Panc1 (cell line): ENCODE measurements around the gene APRT. TPM values are rescaled to one million over a fixed set of nuclear protein-coding genes. Genes with fewer than 3 reads are reported as not detected.

Experiments used
- ATAC-seq: fragments of 200-7000 bp; cut with Tn5 transposase; 2 replicates; pipeline ENCODE4 v1.9.1; 2020; ENCODE audit warnings: mild to moderate bottlenecking, moderate library complexity
- BruUV-seq: library from RNA; stranded (reverse); fragments of 400-500 nt; replicated peaks from 2 replicates; lab custom pipeline; 2021; lab: Mats Ljungman, UMichigan
- CTCF ChIA-PET: fragments of 300-600 bp; sonication (Branson Sonifier 250); formaldehyde crosslinking; loops from one replicate; lab custom pipeline; 2022; ENCODE audit warnings: antibody characterized with exemption; lab: Charles Lee
- POLR2A ChIA-PET: fragments of 300-600 bp; sonication (Branson Sonifier 250); formaldehyde crosslinking; loops from one replicate; lab custom pipeline; 2022; ENCODE audit warnings: antibody characterized with exemption; lab: Charles Lee
- DNase-seq: peaks from one replicate; pipeline ENCODE4 v3.0.0-alpha.2; 2010; ENCODE audit warnings: low read depth, low spot score
- H3K27ac ChIP-seq: 2 replicates; pipeline ENCODE4 v1.5.1; 2011; ENCODE audit warnings: mild to moderate bottlenecking, low read length, inconsistent platforms
- H3K27me3 ChIP-seq: fragments of 200-500 bp; sonication (Bioruptor generic); 2 replicates; pipeline ENCODE4 v1.6.0; 2014; ENCODE audit warnings: low read length, inconsistent platforms; ENCODE audit not compliant: control insufficient read depth, insufficient read depth
- H3K36me3 ChIP-seq: fragments of 200-500 bp; sonication (Bioruptor generic); 2 replicates; pipeline ENCODE4 v1.5.1; 2014; ENCODE audit warnings: inconsistent platforms, mild to moderate bottlenecking, low read length, moderate library complexity; ENCODE audit not compliant: control insufficient read depth, insufficient read depth
- H3K4me1 ChIP-seq: 2 replicates; pipeline ENCODE4 v1.5.1; 2011; ENCODE audit warnings: inconsistent platforms, mild to moderate bottlenecking, low read length, moderate library complexity; ENCODE audit not compliant: control insufficient read depth, insufficient read depth
- H3K4me3 ChIP-seq, 2 experiments: 2 replicates each; pipeline ENCODE4 v1.5.1; 2011 to 2012; ENCODE audit warnings: low read depth in 2 of 2, low read length in 2 of 2, mild to moderate bottlenecking in 2 of 2, inconsistent platforms in 1 of 2, moderate library complexity in 1 of 2
- H3K9me3 ChIP-seq: fragments of 200-500 bp; sonication (Bioruptor generic); 2 replicates; pipeline ENCODE4 v1.5.1; 2014; ENCODE audit warnings: low read depth, mild to moderate bottlenecking, inconsistent platforms, low read length, moderate library complexity; ENCODE audit not compliant: control insufficient read depth, insufficient read depth
- POLR2AphosphoS5 ChIP-seq: IDR thresholded peaks from 2 replicates; pipeline ENCODE4 v1.6.1; 2012; ENCODE audit warnings: mild to moderate bottlenecking, low read depth, low read length, moderate library complexity
- SIN3A ChIP-seq: IDR thresholded peaks from 2 replicates; pipeline ENCODE4 v1.6.1; 2012; ENCODE audit warnings: low read depth, mild to moderate bottlenecking, low read length, moderate library complexity, borderline replicate concordance; ENCODE audit not compliant: insufficient read depth
- TCF7L2 ChIP-seq: IDR thresholded peaks from 2 replicates; pipeline ENCODE4 v1.6.1; 2011; ENCODE audit warnings: mild to moderate bottlenecking, low read depth, low read length, inconsistent platforms
- in situ Hi-C: cut with HindIII; loops from 2 replicates; pipeline ENCODE4 v1.10.0; 2016; ENCODE audit warnings: low sequenced_read_pairs, low pct_unique_long_range_greater_than_20kb
- intact Hi-C: fragments of 100-400 bp; cut with micrococcal nuclease; formaldehyde crosslinking; loops from one replicate; pipeline ENCODE4 v1.10.0; 2022; ENCODE audit not compliant: unreplicated experiment
- total RNA-seq: library from RNA; stranded (reverse); gene quantifications from one replicate; pipeline ENCODE4 v1.2.1, GENCODE V29; 2021; ENCODE audit not compliant: unreplicated experiment
- TF ChIP-seq, protein P1 (sequence below), 2 experiments: IDR thresholded peaks; 2 replicates each; pipeline ENCODE4 v1.6.1; 2011 to 2012; ENCODE audit warnings: low read depth in 2 of 2, control low read depth in 1 of 2, low read length in 1 of 2, mild to moderate bottlenecking in 1 of 2, moderate library complexity in 1 of 2; ENCODE audit not compliant: insufficient read depth in 1 of 2
- TF ChIP-seq, protein P2 (sequence below): fragments of 450-650 bp; IDR thresholded peaks from 2 replicates; pipeline ENCODE4 v1.5.1; 2017; ENCODE audit warnings: mild to moderate bottlenecking

The APRT gene
- total RNA-seq, 1 experiment from 2014 or later, result 231 TPM

DNA sequence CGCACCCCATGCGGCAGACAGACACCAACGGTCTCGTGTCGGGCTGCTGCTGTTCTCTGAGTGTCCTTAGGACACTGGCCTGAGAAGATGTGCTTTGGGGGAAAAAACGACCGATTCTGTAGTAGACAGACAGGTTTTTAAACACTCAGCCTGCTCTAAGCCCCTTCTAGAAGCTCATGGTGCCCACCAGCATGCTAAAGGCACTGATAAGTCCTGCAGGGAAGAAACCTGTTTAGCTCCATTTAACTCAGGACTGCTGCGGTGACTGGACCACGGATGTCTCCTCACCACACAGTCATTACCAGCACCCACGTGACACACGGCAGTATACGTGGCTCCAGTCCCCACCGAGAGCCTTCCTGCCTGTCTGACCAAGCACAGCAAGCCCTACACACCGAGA, 19.1 kb upstream of the APRT start:
- ChIA-PET CTCF (interaction anchor here (0.6 kb wide), 1 partner anchor 45 kb away, joined by 8 read pairs; no protein-coding TSS in a partner anchor), POLR2A (no interaction called here)
- no peaks in the 10 kb centered on the region for H3K9me3 ChIP-seq
- no peak for TF ChIP-seq POLR2AphosphoS5
- no peak for TF ChIP-seq SIN3A
- TF ChIP-seq, protein P1, sequence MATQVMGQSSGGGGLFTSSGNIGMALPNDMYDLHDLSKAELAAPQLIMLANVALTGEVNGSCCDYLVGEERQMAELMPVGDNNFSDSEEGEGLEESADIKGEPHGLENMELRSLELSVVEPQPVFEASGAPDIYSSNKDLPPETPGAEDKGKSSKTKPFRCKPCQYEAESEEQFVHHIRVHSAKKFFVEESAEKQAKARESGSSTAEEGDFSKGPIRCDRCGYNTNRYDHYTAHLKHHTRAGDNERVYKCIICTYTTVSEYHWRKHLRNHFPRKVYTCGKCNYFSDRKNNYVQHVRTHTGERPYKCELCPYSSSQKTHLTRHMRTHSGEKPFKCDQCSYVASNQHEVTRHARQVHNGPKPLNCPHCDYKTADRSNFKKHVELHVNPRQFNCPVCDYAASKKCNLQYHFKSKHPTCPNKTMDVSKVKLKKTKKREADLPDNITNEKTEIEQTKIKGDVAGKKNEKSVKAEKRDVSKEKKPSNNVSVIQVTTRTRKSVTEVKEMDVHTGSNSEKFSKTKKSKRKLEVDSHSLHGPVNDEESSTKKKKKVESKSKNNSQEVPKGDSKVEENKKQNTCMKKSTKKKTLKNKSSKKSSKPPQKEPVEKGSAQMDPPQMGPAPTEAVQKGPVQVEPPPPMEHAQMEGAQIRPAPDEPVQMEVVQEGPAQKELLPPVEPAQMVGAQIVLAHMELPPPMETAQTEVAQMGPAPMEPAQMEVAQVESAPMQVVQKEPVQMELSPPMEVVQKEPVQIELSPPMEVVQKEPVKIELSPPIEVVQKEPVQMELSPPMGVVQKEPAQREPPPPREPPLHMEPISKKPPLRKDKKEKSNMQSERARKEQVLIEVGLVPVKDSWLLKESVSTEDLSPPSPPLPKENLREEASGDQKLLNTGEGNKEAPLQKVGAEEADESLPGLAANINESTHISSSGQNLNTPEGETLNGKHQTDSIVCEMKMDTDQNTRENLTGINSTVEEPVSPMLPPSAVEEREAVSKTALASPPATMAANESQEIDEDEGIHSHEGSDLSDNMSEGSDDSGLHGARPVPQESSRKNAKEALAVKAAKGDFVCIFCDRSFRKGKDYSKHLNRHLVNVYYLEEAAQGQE (IDR thresholded peaks at IDR 0.05; ENCODE audit: insufficient read depth in 1 of 2, low read depth in 2 of 2, low read length in 1 of 2), result no peak
- no peak for TF ChIP-seq TCF7L2
- TF ChIP-seq, protein P2, sequence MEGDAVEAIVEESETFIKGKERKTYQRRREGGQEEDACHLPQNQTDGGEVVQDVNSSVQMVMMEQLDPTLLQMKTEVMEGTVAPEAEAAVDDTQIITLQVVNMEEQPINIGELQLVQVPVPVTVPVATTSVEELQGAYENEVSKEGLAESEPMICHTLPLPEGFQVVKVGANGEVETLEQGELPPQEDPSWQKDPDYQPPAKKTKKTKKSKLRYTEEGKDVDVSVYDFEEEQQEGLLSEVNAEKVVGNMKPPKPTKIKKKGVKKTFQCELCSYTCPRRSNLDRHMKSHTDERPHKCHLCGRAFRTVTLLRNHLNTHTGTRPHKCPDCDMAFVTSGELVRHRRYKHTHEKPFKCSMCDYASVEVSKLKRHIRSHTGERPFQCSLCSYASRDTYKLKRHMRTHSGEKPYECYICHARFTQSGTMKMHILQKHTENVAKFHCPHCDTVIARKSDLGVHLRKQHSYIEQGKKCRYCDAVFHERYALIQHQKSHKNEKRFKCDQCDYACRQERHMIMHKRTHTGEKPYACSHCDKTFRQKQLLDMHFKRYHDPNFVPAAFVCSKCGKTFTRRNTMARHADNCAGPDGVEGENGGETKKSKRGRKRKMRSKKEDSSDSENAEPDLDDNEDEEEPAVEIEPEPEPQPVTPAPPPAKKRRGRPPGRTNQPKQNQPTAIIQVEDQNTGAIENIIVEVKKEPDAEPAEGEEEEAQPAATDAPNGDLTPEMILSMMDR, result no peak
- no peaks in the 10 kb centered on the region for H3K27me3 ChIP-seq
- ATAC-seq (no peak), DNase-seq (no peak)
- intact Hi-C loops (no loop called here), in situ Hi-C loops (no loop called here)
- H3K4me1 ChIP-seq, result no peaks in the 10 kb centered on the region
- H3K36me3 ChIP-seq, result no peaks in the 10 kb centered on the region; the same call in 1 of the 2 replicates
- H3K4me3 ChIP-seq, result no peak overlapping the region
- H3K27ac ChIP-seq, result no peak overlapping the region
- no TSS peak for BruUV-seq

DNA sequence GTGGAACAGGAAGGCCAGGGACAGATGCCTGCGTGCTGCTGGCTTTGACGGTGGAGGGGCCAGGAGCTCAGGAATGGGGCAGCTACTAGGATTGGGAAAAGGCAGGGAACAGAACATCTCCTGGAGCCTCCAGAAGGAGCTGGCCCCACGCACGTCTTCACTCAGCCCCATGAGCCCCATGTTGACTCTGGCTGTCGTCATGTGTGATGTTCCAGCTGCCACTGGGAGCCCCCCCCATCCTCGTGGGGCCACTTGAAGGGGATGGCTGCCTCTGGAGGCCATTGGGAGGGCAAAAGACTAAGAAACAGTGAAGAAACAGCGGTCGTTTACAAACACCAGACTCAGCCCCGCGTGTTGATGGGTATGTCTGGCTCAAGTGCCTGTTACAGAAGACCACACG, 18.5 kb upstream of the APRT start:
- TF ChIP-seq TCF7L2 (no peak), POLR2AphosphoS5 (no peak), SIN3A (no peak)
- TF ChIP-seq, protein P1 (IDR thresholded peaks at IDR 0.05; ENCODE audit: insufficient read depth in 1 of 2, low read depth in 2 of 2, low read length in 1 of 2), result no peak
- TF ChIP-seq, protein P2, result no peak
- Histone ChIP-seq H3K9me3 (no peaks in the 10 kb centered on the region), H3K27ac (no peak overlapping the region), H3K27me3 (no peaks in the 10 kb centered on the region), H3K4me1 (no peaks in the 10 kb centered on the region), H3K4me3 (no peak overlapping the region), H3K36me3 (no peaks in the 10 kb centered on the region; the same call in 1 of the 2 replicates)
- in situ Hi-C loops, result no loop called here
- POLR2A ChIA-PET, result no interaction called here
- no peak for DNase-seq
- no TSS peak for BruUV-seq
- intact Hi-C loops, result no loop called here
- CTCF ChIA-PET, result interaction anchor here (0.6 kb wide), 1 partner anchor 45 kb away, joined by 8 read pairs; no protein-coding TSS in a partner anchor
- no peak for ATAC-seq
